Heart left ventricle (tissue), 16 donors: ENCODE measurements around the gene RAD51B. TPM values are rescaled to one million over a fixed set of nuclear protein-coding genes. Genes with fewer than 3 reads are reported as not detected.

Experiments used
- ATAC-seq, 4 donors: fragments of 200-7000 bp; cut with Tn5 transposase; one replicate each; pipeline ENCODE4 v1.9.1; 2020 to 2022; ENCODE audit warnings: moderate library complexity in 4 of 4, mild to moderate bottlenecking in 3 of 4, moderate number of reproducible peaks in 1 of 4
- DNase-seq, 5 donors: peaks; one replicate each; pipeline ENCODE4 v3.0.0-alpha.2; 2020
- H3K27ac ChIP-seq, 12 donors: fragments of 200-600 bp; sonication (generic) in 4 of 12; one replicate each; pipeline versions ENCODE4 v1.5.0 to v1.8.0; 2016 to 2022; ENCODE audit warnings: mild to moderate bottlenecking in 2 of 12
- H3K27me3 ChIP-seq, 9 donors: fragments of 200-600 bp; sonication (generic) in 2 of 9; one replicate each; pipeline versions ENCODE4 v1.5.1 to v1.8.0; 2016 to 2022; ENCODE audit warnings: mild to moderate bottlenecking in 3 of 9
- H3K36me3 ChIP-seq, 9 donors: fragments of 200-600 bp; sonication (generic) in 2 of 9; one replicate each; pipeline versions ENCODE4 v1.5.0 to v1.8.0; 2018 to 2022; ENCODE audit warnings: mild to moderate bottlenecking in 2 of 9
- H3K4me1 ChIP-seq, 12 donors: fragments of 200-600 bp; sonication (generic) in 4 of 12; one replicate each; pipeline versions ENCODE4 v1.5.0 to v1.8.0; 2016 to 2022; ENCODE audit warnings: mild to moderate bottlenecking in 3 of 12
- H3K4me3 ChIP-seq, 12 donors: fragments of 200-600 bp; sonication (generic) in 4 of 12; one replicate each; pipeline versions ENCODE4 v1.5.0 to v1.8.0; 2017 to 2022; ENCODE audit warnings: mild to moderate bottlenecking in 9 of 12, moderate library complexity in 4 of 12
- H3K9me3 ChIP-seq, 12 donors: fragments of 200-600 bp; sonication (generic) in 4 of 12; one replicate each; pipeline versions ENCODE4 v1.5.0 to v1.8.0; 2016 to 2022; ENCODE audit warnings: mild to moderate bottlenecking in 1 of 12
- CTCF ChIP-seq, 12 donors: fragments of 200-600 bp; sonication (generic) in 4 of 12; IDR thresholded peaks; one replicate each; pipeline versions ENCODE4 v1.5.0 to v1.8.0; 2018 to 2022; ENCODE audit warnings: antibody characterized with exemption in 12 of 12, mild to moderate bottlenecking in 5 of 12
- POLR2A ChIP-seq, 2 donors: fragments of 450-650 bp; IDR thresholded peaks; one replicate each; pipeline ENCODE4 v1.6.1; 2017; ENCODE audit warnings: antibody characterized with exemption in 2 of 2, mild to moderate bottlenecking in 2 of 2, moderate library complexity in 2 of 2
- WGBS, 4 donors: extraction: QIAGEN DNeasy Blood & Tissue Kit in 2 of 4; methylation state at CpG; one replicate each; pipeline versions ENCODE4 v1.1.5 to v1.1.7; 2013 to 2018; 5-methylcytosine and 5-hydroxymethylcytosine counted together
- intact Hi-C, 10 donors: fragments of 100-400 bp; cut with DNase I; formaldehyde crosslinking; loops; one replicate each; pipeline versions ENCODE4 v1.11.1 to v1.14.2; 2022
- polyA plus RNA-seq, 2 donors: library from polyadenylated mRNA; stranded (reverse); fragments of 200-250 nt; gene quantifications; one replicate each; pipeline ENCODE4 v1.2.3, GENCODE V29; 2013
- total RNA-seq, 9 donors: library from RNA; depleted of rRNA in 2 of 9; stranded (reverse); fragments of >200 nt in 2 of 9; fragmentation: NEBNext Ultra II Directional in 3 of 9; extraction: Animal tissue kit (Norgen Biotek cat#: 25700) in 3 of 9; gene quantifications; one replicate each; pipeline versions ENCODE4 v1.1.0 to v1.2.4, GENCODE V29; 2016 to 2023
- donor health status: ischemic (EF 13 %, LVEDD 7.1; RV severe dilation, severe dysfunction).
- donor health status: healthy with polysubstance abuse.
- donor health status: DM: no; HTN: yes; CAD: no.
- donor health status: DM: no; HTN: no; CAD: no.
- donor health status: ischemic (EF 25% LVEDD 6.9; RV normal size, moderate dysfunction).
- donor health status: ischemic (EF 25% LVEDD 5.7; RV mildly dilated, moderate dysfunction).
- donor health status: healthy.
- donor health status: DM: yes; HTN: yes; CAD: no.
- donor health status: ischemic (EF 35%, LVEDD 5.7; RV mildly dilated, moderate dysfunction).
- donor health status: nonischemic (EF 11% LVEDD 7.7; RV severe dilation, severe dysfunction).
- donor health status: DM: yes; HTN: yes; CAD: no.
- donor health status: PGD.
- donor health status: ischemic (EF 29% LVEDD 5.4; RV normal size, mild dysfunction).
- donor health status: nonischemic (EF 23%, LVEDD 6.1; RV moderate dilation, normal function).

Gene RAD51B
- total and polyA plus RNA-seq, 11 donors = 1.3 to 11.3 (median 3.2) TPM

DNA sequence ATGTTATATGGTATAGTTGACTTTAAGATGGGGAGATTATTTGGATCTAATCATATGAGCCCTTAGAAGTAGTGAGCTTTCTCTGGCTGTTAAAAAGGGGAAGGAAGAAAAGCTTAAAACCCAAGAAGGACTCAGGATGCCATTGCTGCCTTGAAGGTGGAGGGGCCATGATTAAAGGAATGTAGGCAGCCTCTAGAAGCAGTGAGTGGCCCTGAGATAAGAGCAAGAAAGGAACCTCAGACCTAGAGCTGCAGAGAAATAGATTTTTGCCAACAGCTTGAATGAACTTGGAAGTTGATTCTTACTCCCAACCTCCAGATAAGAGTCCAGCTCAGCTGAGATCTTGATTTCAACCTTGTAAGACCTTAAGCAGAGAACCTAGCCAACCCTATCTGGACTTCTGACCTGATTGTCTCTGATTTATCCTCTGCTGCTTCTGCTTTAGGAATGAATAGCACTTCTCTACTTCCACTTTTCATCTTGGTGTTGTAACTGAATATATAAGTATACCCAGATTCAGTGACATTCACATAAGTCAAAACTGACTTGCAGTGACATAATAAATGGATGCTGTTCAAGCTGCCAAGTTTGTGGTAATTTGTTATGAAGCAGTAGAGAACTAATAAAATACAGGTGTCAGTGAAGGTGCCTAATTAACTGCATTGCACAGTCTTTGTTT lies 33.5 kb downstream of the RAD51B start:
- intact Hi-C loops = no loop called here
- Histone ChIP-seq H3K4me3 (no peak overlapping the region), H3K4me1 (peaks cover 0 to 10% (median 0%) of the 10 kb centered on the region in 12 donors), H3K27me3 (no peaks in the 10 kb centered on the region), H3K36me3 (no peaks in the 10 kb centered on the region), H3K9me3 (peaks cover 0 to 13% (median 0%) of the 10 kb centered on the region in 12 donors), H3K27ac (peak overlapping the region in 1 of 12 donors; percentile 79)
- TF ChIP-seq POLR2A (IDR thresholded peaks at IDR 0.05) (no peak), CTCF (IDR thresholded peaks at IDR 0.05) (no peak)
- ATAC-seq (peak in 1 of 4 donors; percentile 65), DNase-seq (no peak)

DNA sequence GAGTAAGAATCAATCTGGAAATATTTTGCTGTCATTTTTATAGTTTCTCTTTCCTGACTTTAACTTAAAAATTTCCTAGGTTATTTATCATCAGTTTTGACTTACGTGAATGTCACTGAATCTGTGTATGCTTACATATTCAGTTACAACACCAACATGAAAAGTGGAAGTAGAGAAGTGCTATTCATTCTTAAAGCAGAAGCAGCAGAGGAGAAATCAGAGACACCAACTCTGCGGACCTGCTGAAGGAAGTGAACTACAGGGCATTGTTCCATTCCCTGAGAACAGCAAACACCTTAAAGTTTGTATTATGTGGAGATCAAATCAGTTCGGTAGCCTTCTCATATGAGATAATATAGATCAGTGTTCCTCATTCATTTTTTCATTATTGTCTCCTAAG lies 34.1 kb downstream of the RAD51B start:
- DNase-seq (no peak), ATAC-seq (peak in 1 of 4 donors; percentile 73)
- Histone ChIP-seq H3K36me3 (no peaks in the 10 kb centered on the region), H3K27ac (peak overlapping the region in 1 of 12 donors; percentile 79), H3K4me3 (no peak overlapping the region), H3K4me1 (peaks cover 0 to 10% (median 0%) of the 10 kb centered on the region in 12 donors), H3K9me3 (peaks cover 0 to 8% (median 0%) of the 10 kb centered on the region in 12 donors), H3K27me3 (no peaks in the 10 kb centered on the region)
- TF ChIP-seq POLR2A (IDR thresholded peaks at IDR 0.05) (no peak), CTCF (IDR thresholded peaks at IDR 0.05) (no peak)
- intact Hi-C loops = no loop called here
- 85 to 92% (median 87%) methylated on average over 3 of the region's 3 CpGs for WGBS, 4 donors

- ATAC-seq (no peak), DNase-seq (no peak)
- WGBS, 4 donors = 91 to 94% (median 93%) methylated on average over 2 of the region's 2 CpGs
- Histone ChIP-seq H3K9me3 (no peaks in the 10 kb centered on the region), H3K4me3 (no peak overlapping the region), H3K27me3 (no peaks in the 10 kb centered on the region), H3K36me3 (no peaks in the 10 kb centered on the region), H3K4me1 (peaks cover 0 to 10% (median 0%) of the 10 kb centered on the region in 12 donors), H3K27ac (no peak overlapping the region)
- TF ChIP-seq CTCF (IDR thresholded peaks at IDR 0.05) (no peak), POLR2A (IDR thresholded peaks at IDR 0.05) (no peak)
- intact Hi-C loops = no loop called here
Measured at GRCh38 chr14:67856827-67857226, 37.2 kb downstream of the RAD51B start.

DNA sequence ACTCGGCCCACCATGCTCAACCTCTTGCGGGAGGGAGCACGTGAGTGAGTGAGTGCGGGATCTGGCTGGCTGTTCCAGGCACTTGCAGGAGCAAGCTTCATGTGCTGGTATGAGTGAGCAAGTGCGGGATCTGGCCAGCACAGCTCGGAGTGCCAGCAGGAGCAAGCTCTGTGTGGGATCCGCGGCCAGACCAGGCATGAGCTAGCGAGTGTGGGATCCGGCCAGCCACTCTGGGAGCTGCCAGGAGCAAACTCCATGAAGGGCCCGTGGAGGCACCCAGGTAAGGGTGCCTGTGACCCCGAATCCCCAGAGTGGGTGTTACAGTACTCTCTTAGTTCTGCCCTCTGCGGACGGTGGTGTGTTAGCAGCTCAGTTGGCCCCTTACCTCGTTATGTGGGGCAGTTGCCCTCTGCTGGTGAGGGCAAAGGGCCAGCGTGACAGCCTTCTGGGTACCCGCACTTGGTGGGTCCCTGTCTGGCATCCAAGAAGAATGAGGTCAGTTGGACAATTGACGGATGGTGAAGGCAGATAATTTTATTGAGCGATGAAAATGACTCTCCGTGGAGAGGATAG lies 38.3 kb downstream of the RAD51B start:
- H3K4me3 ChIP-seq = no peak overlapping the region
- H3K27ac ChIP-seq = no peak overlapping the region
- peaks cover 0 to 6% (median 0%) of the 10 kb centered on the region in 12 donors for H3K4me1 ChIP-seq
- no peaks in the 10 kb centered on the region for H3K27me3 ChIP-seq
- TF ChIP-seq POLR2A (IDR thresholded peaks at IDR 0.05) (no peak), CTCF (IDR thresholded peaks at IDR 0.05) (no peak)
- intact Hi-C loops = no loop called here
- DNase-seq = peak in 1 of 5 donors; percentile 59
- ATAC-seq = no peak
- H3K9me3 ChIP-seq = no peaks in the 10 kb centered on the region
- H3K36me3 ChIP-seq = no peaks in the 10 kb centered on the region
- WGBS, 4 donors = 95 to 97% (median 95%) methylated on average over 14 to 20 of the region's 20 CpGs
